ENCODE data around the gene ANKRD44.
A peak's percentile ranks its signal among the peaks of the same experiment; 100 is the strongest.
"Not testable (repeated sequence)": the region's sequence is repeated elsewhere in the genome, so short reads cannot be mapped to it uniquely, and the experiment has no call there.

ANKRD44 gene

DNA sequence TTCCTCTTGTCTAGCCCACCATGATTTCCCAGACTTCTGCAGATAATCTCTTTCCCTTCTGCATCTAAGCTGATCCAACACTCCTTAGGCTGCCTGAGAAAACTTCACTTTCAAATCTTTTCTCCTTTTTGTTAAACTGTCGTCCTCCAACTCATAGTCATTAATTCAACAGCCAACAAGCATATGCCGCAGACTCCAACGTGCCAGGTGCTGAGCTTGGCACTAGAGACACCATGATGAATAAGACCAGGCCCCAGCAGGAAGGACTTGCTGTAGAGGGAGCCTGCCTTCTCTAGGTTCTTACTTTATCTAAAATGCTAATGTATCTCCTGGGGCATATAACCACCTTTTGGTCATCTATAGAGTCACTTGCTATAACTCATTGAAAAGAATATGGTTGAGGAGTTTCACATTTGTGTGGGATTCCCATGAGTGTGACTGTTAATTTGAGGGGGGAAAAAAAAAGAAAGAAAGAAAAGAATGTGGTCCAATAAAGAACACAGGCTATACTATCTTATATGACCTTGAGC, 51.0 kb downstream of the ANKRD44 start:
- DNase-seq (ENCODE audit: low read depth in 2 of 2), result no peak

DNA sequence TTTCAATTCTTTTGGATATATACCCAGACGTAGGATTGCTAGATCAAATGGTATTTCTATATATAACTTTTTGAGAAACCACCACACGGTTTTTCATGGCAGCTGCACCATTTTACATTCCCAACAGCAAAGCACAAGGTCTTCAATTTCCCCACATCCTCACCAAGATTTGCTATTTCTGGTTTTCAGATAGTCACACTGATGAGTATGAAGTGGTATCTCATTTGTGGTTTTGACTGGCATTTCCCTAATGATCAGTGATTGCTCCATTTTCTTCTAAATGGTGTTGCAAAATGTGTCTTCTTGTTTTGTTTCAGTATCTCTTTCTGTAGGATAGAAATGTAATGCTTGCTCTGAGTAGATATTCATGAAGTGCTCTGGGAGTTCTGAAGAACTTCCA, 52.0 kb downstream of the ANKRD44 start:
- DNase-seq (ENCODE audit: low read depth in 2 of 2), result no peak

DNA sequence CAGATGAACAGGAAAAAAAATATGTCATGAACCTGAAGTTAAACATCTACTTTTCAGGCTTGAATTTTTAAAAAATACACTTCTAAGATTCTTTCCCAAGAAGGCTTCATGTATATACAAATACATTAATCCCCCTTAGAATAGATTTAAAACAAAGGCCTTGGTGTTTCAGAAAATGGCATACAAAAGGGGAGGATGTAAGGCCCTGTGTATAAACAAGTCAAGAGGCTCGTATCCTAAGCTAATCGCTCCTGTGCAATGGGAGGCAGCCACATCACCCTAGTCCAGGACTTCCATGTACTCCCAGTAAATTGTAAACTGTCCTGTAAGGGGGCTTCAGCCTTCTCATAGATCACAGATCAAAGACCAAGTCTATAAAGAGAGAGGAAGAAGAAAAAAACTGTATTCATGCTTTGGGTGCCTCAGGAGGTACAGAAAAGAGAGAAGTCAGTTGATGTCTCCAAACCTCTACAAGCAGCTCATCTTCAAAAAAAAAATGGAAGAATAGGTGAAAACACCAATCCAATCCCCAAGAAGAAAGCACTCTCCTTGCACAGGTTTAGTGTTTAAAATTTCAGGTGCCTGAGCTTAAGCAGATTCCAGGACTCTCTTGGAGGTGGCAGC, 53.9 kb downstream of the ANKRD44 start:
- no peak for DNase-seq (ENCODE audit: low read depth in 2 of 2)

DNA sequence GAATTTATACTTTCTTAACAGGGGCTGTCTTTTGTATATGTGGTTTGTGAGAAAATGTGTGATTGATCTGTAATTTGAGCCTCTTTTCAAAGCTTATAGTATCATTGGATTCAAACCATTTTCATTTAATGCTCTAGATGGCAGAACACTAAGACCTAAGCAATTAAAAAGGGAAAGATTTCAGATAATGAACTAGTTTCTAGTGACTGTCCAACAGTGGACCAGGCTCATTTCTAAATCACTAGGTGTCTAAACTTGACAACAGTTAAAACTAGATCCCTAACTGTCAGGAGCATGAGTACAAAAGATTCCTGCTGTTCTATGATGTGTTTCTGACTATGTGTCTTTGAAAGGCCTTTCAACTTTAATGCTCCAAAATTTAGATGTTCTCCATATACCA, 54.6 kb downstream of the ANKRD44 start:
- no peak for DNase-seq (ENCODE audit: low read depth in 2 of 2)

DNA sequence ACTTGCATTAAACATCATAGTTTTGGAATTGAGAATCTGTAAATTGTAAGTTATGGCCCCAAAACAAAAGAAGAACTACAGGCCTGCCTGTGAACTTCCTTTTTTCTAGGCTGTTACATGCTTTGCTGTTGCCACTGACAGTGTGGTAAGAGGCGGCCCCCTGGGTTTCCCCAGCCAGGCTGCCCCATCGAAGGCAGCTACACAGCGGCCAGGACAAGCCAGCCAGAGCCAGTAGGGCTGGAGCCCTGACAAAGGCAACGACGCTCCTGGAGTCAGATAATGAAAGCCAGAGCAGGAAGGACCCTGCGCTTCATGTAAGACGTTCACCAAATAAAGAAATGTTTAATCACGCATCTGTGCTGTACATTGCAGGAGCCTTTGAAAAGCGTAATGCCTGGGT, 55.0 kb downstream of the ANKRD44 start:
- peak; percentile 49 to 55 for DNase-seq (ENCODE audit: low read depth in 2 of 2)

DNA sequence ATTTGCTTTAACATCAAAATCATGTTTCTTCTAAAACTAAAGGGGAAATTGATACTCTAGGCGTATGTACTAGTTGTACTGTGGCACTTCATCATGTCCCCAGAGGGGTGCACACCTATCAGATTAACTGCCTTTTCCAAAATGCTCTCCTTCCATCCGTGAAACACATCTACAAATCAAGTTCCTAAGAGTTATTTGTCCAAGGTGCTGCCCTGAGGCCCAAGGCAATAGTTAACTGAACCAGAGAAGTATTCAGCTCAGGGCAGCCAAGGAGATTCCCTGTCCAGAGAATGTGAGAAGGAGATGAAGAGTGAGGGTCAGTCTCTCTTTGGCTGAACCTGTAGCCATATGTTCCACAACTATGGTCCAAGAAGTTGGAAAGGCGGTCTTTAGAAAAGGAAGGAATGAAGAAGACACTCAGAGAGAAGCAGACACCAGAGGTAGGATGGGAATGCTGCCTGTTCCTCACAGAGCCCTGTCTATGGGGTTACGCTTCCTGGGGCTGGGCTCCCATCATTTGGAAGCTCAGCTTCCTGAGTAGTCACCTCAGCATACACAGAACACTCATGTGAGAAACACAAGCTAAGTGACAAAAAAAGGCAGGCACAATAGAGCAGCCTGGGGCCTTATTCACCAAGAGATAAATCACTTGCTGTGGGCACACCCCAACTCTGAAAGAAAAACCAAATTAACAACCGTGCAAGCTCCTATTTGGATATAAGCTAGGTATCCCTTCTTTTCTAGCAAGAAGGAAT, 55.6 kb downstream of the ANKRD44 start:
- DNase-seq (ENCODE audit: low read depth in 2 of 2), result no peak

DNA sequence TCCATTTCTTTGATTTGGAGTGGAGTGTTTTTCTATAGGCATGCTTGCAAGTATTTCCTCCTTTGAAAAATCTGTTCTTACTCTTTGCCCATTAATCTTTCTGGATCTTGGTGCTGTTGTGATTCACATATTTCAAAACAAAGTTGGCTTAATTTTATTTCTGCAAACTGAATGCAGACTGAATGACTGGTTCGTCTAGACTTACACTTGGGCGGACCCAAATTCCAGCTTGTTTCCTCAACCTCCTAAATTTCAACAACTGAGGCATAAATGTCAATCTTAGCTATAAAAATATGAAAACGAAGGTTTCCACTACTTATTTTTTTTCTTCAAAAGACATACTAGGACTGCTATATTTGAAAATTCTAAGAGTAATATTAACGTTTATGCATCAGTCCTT, 59.0 kb downstream of the ANKRD44 start:
- DNase-seq (ENCODE audit: low read depth in 2 of 2), result no peak

DNA sequence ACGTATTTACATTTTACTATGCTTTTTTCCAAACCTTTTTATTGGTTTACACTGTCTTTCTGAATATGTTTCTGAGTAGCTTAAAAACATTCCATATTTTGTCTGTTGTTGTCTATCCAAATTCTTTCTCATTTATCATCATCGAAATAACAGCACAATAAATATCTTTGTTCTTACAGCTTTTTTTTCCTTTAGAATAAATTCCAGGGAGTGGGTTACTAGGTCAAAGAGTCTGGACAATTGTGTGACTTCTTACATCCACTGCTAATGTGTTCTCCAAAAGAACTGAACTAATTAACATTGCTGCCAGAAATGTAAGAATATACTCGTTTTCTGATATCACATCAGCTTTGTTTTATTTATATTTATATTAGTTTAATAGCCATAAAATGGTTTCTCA, 59.4 kb downstream of the ANKRD44 start:
- DNase-seq (ENCODE audit: low read depth in 2 of 2), result no peak

DNA sequence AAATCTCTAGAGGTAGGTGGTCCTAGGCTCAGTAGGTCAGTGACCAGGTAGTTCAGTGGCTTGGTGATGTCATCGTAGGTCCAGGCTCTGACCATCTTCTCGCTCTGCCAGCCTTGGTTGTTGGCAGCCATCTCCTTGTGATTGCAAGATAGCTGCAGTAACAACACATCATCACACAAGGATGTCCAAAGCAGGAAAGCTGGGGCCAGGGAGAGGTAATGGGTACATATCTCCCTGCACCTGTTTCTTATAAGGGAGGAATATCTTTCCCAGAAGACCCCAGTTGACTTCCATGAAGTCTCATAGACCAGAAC, 60.5 kb downstream of the ANKRD44 start:
- DNase-seq (ENCODE audit: low read depth in 2 of 2), result no peak

DNA sequence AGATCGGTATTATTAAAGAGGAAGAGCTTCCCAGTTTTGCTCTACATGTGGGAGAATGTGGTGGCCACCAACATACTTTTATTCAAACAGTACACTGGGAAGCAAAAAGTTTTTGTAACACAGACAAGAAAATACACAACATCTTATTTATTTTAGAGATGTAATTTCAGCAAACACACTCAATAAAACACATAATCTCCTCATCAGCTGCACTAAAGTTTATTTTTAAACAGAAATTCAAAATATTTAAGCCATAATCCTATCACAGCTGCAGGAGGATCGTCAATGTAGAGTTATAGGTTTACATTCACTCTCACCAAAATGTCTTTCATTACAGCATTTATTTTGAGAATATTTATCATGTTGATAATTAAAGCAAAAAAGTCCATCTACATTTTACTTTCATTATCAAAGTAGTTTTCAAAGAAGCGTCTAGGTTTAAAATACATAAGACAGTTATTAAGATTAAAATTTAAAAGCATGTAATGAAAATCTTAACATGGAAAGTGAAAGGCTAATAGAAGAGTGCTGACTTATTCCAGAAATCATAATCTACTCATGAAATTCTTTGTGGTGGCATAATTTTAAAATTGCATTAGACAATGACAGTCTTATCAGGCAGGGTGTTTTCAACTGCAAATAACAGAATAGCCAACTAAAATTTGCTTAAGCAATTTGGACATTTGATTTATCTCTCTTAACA, 61.0 kb downstream of the ANKRD44 start:
- DNase-seq (ENCODE audit: low read depth in 2 of 2), result no peak

DNA sequence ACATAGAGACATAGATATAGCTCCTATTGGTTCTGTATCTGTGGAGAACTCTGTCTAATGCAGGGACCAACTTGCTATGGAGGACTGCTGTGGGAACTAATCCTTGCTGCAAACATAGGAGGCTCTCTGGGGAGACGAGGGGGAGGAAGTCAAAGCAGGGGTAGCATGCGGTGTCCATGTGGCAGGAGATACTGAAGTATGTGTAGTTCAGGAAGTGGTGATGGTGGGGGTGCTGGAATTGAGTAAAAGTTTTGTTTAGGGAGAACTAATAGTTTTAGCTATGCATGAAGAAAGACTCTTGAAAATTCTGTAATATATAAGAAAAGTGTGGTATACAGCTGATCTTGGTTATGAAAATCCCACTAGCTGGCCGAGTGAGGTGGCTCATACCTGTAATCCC, 62.0 kb downstream of the ANKRD44 start:
- no peak for DNase-seq (ENCODE audit: low read depth in 2 of 2)

DNA sequence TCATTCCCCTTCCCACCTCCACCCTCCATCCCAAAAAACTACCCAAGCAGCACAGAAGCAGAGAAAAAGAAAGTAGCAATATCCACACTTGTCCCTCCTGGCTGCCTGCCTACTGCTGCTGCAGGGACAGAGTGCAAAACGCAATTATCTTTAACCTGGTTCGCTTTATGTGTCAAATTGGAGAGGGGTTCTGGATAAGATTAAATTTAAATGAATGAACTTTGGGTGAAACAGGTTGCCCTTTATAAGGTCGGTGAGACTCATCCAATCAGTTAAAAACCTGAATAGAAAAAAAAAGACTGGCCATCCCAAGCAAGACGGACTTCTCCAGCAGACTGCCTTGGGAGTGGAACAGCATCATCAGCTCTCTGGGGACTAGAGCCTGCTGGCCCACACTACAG, 62.6 kb downstream of the ANKRD44 start:
- no peak for DNase-seq (ENCODE audit: low read depth in 2 of 2)

DNA sequence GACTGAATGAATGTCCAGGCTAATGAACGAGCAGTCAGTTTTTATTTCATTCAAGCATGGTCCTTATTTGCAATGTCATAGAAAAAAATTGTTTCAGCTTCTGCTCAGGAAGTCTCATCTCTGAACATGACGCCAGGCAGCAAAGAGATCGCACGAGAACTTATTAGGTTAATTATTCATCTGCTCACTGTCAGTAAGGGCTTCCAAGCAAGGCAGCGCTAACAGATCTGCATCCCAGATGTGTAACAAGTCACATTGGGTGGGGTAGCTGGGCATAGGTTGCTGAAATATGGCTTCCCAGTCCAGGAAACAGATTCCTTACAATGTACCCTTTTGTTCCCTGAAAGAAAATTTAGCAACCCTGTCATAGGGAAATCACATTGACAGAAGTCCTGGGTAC, 63.5 kb downstream of the ANKRD44 start:
- DNase-seq (ENCODE audit: low read depth in 2 of 2), result no peak

DNA sequence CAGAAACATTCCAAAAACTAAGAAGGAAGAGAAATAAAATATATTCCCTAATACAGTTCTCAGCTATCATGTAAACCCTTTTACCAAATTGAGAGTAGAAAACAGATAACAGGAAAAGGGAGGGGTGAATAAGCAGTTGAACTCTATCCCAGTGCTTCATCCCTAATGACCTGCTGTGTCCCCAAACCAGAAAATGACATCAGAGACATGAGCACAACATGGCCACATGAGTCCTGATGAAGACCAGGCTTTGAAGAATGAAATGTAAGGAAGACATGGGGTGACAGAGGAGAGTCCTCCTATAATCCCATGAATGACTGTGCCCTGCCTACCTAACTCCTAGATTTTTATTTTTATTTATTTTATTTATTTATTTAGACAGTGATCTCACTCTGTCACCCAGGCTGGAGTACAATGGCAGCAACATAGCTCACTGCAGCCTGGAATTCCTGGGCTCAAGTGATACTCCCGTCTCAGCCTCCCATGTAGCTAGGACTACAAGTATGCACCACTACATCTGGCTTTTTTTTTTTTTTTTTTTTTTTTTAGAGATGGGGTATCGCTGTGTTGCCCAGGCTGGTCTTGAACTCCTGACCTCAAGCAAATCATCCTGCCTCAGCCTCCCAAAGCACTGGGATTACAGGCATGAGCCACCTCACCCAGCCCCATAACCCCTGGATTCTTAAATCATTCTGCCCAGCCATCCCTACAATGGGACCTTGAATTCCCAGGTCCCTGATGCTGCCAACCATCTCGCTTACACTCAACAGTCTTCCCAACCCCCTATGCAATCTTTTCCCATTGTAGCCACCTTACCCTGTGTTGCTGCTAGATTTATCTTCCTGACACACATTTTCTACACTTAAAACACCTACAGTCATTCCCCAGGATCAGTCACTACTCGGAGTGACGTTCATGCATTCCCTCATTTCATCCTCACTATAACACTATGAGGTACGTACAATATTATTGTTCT, 64.5 kb downstream of the ANKRD44 start:
- DNase-seq (ENCODE audit: low read depth in 2 of 2), result no peak

DNA sequence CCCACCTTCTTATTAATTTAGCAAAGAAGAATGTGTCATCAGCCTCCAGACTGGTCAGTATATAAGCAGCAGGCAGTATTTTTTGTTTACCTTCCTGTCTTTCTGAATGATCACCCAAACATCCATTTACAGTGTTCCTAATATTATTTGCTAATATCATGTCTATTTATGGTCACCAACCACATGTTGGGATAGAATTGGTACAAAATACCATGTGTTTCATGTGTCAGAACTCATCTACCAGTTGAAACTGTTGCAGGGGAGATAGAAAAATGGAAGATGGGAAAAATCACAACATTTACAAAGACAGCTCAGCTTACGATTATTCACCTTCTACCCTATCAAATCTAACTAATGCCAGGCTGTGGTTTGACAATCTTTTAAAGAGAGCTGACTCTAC, 66.2 kb downstream of the ANKRD44 start:
- DNase-seq (ENCODE audit: low read depth in 2 of 2), result no peak

DNA sequence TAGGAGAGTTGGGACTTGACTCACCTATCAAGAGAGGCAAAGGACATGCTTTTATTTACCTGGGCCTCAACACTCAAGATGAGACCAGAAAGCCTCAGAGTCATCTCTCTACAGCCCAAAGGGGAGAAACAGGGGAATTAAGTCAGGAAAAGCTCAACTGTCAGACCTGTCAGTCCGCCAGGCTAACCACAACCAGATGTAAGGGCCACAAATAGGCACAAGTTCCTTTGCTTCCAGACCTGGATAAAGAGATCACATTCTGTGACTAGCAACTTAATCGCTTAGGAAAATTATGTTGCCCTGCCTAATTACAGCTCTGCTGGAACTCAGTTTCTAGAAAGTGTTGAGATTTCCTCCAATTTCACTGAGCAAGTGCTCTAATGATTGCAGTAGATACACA, 67.9 kb downstream of the ANKRD44 start:
- no peak for DNase-seq (ENCODE audit: low read depth in 2 of 2)

DNA sequence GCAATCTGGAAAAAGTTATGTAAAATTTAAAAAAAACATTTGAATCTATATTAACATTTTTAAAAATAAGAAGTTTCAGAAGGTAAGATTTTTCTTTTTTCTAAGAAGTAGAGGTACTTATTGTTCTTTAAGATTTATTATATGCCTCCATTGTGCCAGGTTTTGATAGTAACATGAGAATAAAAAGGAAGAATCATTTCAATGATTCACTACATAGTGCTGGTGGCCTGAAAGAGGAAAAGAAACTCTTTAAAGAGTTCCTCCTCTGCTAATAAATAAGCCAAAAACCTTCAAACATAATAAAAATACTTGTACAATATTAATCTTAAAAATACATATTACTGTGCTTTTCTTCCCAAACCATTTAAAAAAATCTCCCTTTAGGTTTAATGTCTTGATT, 69.0 kb downstream of the ANKRD44 start:
- DNase-seq (ENCODE audit: low read depth in 2 of 2), result no peak

DNA sequence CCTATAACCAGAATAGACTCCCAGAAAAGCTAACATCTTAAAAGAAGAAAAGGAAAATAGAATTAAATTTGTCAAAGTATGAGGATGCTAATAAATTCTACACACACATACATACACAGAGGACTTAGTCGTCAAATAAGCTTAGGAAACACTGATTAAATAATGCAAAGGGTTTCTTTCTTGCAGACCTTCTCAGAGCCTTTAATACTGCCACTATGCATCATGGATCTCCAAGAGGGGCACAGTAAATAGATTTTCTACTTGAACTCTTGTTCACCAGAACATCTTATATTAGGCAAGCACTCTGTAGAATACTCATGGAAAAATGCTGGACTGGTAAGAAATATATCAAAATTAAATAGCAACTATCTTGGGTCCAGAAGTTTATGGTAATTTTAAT, 69.4 kb downstream of the ANKRD44 start:
- no peak for DNase-seq (ENCODE audit: low read depth in 2 of 2)

DNA sequence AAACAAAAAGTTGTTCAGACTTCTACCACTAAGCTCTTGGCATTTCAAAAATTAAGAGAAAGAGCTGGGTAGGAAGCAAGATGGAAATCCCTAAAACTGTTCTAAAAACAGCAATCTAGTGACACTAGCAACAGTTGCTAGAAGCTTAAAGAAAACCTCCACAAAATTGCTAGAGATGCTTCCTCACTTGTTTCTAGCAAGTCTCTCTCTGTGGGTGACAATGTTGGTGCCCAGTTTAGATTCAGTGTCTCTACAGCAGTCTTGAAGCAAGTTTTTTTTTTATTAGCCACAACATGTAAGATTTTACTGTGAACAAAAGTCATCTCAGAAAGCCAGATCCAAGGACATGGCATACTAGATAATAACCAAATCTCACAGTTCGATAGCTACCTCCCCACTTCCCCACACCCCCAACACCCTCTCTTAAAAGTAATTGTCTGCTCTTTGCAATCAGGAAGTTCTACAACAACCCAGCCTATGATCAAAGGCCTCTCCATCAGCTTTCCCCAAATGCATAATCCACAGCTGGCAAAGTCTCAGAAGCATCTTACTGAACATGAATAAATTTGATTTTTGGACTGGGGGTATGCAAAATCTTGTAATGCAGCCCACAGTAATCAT, 70.0 kb downstream of the ANKRD44 start:
- no peak for DNase-seq (ENCODE audit: low read depth in 2 of 2)

DNA sequence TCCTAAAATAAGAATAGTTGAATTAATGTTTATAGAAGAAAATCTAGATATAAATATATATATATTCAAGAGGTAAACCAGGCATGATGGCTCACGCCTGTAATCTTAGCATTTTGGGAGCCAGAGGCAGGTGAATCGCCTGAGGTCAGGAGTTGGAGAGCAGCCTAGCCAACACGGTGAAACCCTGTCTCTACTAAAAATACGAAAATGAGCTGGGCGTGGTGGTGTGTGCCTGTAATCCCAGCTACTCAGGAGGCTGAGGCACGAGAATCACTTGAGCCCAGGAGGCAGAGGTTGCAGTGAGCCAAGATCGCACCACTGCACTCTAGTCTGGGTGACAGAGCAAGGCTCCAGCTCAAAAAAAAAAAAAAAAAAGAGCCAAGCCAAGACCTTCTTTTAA, 70.6 kb downstream of the ANKRD44 start:
- not testable (repeated sequence) for DNase-seq (ENCODE audit: low read depth in 2 of 2)

DNA sequence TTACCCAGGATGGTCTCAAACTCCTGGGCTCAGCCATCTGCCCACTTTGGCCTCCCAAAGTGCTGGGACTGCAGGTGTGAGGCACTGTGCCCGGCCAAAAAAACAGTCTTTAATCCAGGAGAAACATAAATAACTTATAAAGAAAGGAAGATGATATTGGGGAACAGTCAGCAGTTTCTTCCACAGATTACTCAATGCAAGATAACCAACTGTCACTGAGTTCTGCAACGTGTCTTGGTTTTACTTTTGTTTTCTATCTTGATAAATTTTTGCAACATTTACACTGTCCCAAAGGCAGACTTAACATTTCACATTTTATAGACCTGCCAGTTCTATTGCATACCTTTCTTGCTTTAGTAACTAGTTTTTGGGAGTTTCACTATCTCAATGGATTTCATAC, 71.1 kb downstream of the ANKRD44 start:
- DNase-seq (ENCODE audit: low read depth in 2 of 2), result no peak

DNA sequence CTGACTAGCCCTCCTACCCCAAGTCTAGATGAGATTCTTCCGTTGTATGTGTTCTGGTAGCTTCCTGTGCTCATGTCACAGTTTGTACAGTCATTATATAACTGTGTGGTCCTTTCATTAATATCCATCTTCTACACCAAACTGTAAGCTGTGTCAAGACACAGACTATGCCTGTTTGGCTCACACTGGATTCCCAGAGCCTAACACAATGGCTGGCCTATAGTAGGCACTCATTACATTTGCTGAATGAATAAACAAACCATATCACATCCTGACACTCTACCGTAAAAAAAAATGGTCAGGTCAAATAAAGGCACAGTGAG, 72.6 kb downstream of the ANKRD44 start:
- no peak for DNase-seq (ENCODE audit: low read depth in 2 of 2)

Measured in activated CD4-positive, alpha-beta T cell treated with anti-CD3 and anti-CD28 coated beads for 24 hours (primary cell).